ENCODE measurements around the gene TCTN2.

DNA sequence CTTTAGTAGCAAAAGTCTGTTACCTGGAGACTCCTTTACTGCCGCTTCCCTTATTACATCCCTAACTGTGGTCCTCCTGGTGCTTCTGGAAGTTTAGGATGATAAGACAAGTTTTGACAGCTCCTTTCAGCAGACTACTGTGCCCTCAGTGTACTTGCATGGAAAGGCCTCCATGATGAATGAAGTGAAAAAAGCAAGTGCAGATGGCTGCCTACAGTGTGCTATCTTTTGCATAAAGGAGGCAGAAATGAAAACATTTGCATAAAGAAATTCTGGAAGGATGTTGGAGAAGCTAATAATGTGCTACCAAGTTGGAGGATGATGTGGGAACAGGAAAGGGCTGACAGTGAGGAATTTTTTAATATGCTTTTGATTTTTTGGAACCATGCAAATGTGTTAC lies 4.5 kb downstream of the TCTN2 start:
- TF ChIP-seq, protein P1, sequence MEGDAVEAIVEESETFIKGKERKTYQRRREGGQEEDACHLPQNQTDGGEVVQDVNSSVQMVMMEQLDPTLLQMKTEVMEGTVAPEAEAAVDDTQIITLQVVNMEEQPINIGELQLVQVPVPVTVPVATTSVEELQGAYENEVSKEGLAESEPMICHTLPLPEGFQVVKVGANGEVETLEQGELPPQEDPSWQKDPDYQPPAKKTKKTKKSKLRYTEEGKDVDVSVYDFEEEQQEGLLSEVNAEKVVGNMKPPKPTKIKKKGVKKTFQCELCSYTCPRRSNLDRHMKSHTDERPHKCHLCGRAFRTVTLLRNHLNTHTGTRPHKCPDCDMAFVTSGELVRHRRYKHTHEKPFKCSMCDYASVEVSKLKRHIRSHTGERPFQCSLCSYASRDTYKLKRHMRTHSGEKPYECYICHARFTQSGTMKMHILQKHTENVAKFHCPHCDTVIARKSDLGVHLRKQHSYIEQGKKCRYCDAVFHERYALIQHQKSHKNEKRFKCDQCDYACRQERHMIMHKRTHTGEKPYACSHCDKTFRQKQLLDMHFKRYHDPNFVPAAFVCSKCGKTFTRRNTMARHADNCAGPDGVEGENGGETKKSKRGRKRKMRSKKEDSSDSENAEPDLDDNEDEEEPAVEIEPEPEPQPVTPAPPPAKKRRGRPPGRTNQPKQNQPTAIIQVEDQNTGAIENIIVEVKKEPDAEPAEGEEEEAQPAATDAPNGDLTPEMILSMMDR (IDR thresholded peaks at IDR 0.05), result no peak
- no peak for TF ChIP-seq POLR2A (IDR thresholded peaks at IDR 0.05)

Data from thyroid gland (tissue), 4 donors.